Astrocyte of the hippocampus (primary cell): Measurements from ENCODE around the gene VAC14.
"Not testable (repeated sequence)": the region's sequence is repeated elsewhere in the genome, so short reads cannot be mapped to it uniquely, and the experiment has no call there.

ENCODE experiments used
- DNase-seq: peaks from one replicate; pipeline ENCODE4 v3.0.0; 2011; ENCODE audit warnings: low read depth, low spot score

Gene VAC14

GRCh38 chr16:70681382-70682238 lies 119.3 kb downstream of the VAC14 start:
- peak; percentile 41 for DNase-seq

GRCh38 chr16:70680495-70681381 lies 120.2 kb downstream of the VAC14 start:
- no peak for DNase-seq

GRCh38 chr16:70679671-70680494 lies 121.1 kb downstream of the VAC14 start:
- DNase-seq = peak; percentile 51

DNA sequence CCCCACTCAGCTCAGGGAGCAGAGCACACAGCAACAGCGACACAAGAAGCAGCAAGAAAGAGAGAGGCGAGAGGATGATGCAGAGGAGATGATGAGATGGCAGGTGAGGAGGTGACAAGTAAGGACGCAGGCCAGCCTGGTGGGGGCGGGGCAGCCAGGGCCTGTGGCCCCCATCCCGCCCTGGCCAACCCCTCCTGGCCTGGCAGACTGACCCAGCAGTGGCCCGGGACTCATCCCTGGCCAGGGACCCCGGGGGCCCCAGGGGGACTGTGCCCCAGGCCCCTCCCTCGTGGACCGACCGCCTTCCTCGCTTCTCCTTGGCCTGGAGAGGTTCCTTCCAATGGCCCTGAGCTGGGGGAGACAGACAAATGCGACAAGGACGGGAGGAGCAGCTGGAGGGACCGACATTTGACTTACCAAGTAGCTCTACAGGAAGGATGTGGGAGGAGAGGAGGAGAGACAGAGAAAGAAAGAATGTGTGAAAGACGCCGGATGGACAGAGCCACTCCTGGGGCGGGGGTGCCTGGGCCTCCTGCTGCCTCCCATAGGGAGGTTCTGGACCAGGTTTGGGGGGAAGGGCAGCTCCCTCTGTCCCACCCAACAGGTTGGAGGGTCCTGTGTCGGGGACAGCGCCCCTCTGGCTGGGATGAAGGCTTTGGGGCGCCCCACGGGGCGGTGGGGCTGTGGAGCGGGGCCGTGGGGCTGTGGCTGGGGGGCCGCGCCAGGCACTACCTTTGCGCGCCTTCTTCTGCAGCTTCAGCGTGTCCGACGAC lies 121.9 kb downstream of the VAC14 start:
- no peak for DNase-seq

GRCh38 chr16:70678121-70678897 lies 122.6 kb downstream of the VAC14 start:
- no peak for DNase-seq

- DNase-seq = no peak
These were observed 123.3 kb downstream of the VAC14 start for GRCh38 chr16:70677499-70678120.

GRCh38 chr16:70676675-70677498 lies 124.1 kb downstream of the VAC14 start:
- no peak for DNase-seq

- no peak for DNase-seq
These were observed 125.0 kb downstream of the VAC14 start for GRCh38 chr16:70675851-70676513.

GRCh38 chr16:70674221-70675014 lies 126.5 kb downstream of the VAC14 start:
- no peak for DNase-seq

GRCh38 chr16:70670938-70671337 lies 130.0 kb downstream of the VAC14 start:
- DNase-seq = not testable (repeated sequence)

- no peak for DNase-seq
These were observed 130.8 kb downstream of the VAC14 start for GRCh38 chr16:70670175-70670574.

- no peak for DNase-seq
These were observed 134.9 kb downstream of the VAC14 start for GRCh38 chr16:70665806-70666735.

DNA sequence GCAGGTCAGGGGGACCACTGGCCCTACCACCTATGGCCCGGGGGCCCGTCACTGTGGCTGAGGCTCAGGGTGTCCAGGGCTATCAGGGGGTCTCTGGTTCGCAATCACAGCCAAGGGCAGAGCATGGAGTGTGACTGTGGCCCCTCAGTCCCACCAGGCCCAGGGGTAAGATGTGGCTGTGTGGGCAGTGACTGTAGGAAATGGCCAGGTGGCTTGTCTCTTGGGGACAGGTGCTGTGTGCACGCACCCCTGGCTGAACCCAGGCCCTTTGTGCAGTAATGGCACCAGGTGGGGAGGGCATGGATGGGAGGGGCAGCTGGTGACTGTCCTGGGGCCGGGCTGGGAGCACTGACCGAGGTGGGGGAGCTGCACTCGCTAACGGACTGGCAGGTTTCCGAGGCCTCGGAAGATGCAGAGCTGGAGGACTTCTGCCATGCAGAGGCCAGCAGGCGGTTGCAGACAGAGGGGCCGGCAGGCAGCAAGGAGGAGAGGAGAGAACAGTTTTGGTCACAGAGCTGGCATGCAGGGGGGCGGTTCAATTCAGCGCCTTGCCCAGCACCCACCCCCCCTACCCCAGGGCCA lies 135.8 kb downstream of the VAC14 start:
- no peak for DNase-seq

- DNase-seq = no peak
These were observed 136.4 kb downstream of the VAC14 start for GRCh38 chr16:70664325-70665112.
